NCI-H82 treated with DMSO at 0.1 percent for 48 hours (cell line): Measurements from ENCODE around the gene SH3BP2.

Experiments used
- DNase-seq: peaks from one replicate; lab custom pipeline; 2025; ENCODE audit not compliant: unreplicated experiment; lab: John Stamatoyannopoulos, UW

Gene SH3BP2

GRCh38 chr4:2802618-2803531, 10.0 kb downstream of the SH3BP2 start:
- no peak for DNase-seq

DNA sequence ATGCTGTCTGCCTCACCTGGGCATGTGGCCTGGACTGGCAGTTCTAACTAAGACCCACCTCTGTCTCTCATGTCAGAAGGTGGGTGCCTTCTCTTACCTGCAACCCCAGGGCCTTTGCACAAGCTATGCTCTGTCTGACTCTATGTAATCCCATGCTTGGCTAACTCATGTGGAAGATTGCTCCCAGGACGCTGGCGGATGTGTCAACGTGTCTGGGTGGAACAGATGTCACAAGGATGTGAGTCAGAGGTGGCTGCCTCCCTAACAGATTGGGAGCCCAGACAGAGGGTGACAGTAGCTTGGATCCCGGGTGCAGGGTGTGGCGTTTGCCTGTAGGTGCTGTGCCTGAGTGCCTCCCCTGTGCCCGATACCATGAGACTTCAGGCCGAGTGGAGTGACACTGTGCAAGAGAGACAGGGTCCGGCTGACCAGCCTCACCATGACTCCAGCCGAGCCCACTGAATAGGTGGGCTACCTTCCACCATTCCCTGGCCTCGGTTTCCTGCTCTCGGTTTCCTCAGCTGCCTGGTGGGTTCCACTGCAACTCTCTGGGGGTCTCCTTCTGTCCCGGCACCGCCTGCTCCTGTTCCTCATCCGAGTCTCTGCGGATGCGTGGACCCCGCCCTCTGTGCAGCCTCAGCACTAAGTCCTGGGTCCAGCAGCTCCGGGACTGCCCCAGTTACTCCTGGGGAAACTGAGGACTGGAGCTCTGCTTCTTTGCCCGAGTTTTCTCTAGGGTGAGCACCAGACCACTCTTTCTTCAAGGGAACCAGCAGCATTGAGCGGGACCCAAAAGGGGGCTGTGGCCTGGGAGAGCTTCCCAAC, 11.0 kb downstream of the SH3BP2 start:
- DNase-seq = no peak

GRCh38 chr4:2804449-2804972, 11.6 kb downstream of the SH3BP2 start:
- no peak for DNase-seq

- DNase-seq = no peak
Observed at GRCh38 chr4:2804973-2805501, 12.2 kb downstream of the SH3BP2 start.

GRCh38 chr4:2805712-2806389, 13.0 kb downstream of the SH3BP2 start:
- no peak for DNase-seq

- DNase-seq = no peak
Observed at GRCh38 chr4:2806390-2807355, 13.8 kb downstream of the SH3BP2 start.

DNA sequence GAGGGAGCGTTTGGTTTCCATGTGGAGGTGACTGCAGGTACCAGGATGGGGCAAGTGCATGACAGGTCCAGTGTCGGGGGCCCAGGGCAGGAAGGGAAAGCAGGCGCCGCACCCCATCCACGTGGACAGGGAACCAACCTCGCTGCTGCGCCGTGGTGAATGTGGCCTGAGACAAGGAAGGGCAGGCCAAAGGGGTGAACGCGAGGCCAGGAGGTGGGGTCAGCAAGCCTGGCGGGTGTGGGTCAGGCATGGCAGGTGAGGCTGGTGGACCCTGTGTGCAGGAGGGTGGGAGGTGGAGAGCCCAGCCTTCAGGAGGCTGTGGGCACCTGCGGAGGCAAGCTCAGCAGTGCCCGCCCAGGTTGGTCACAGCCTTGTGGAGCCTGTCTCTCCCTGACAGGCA, 14.7 kb downstream of the SH3BP2 start:
- no peak for DNase-seq

DNA sequence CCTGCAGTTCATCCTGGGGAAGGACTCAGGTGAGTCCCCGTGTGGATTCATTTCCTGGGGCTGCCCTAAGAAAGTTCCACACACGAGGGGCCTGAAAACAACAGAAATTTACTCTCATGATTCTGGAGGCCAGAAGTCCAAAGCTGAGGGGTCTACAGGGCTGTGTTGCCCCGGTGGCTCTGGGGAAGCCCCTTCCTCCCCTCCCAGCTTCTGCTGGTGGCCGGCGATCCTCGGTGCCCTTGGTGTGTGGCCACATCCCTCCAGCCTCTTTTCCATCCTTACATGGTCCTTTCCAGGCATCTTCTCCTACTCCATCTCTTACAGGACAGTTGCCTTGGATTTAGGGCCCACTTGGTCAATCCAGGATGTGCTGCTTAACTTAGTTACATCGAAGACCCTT, 15.1 kb downstream of the SH3BP2 start:
- DNase-seq = no peak

DNA sequence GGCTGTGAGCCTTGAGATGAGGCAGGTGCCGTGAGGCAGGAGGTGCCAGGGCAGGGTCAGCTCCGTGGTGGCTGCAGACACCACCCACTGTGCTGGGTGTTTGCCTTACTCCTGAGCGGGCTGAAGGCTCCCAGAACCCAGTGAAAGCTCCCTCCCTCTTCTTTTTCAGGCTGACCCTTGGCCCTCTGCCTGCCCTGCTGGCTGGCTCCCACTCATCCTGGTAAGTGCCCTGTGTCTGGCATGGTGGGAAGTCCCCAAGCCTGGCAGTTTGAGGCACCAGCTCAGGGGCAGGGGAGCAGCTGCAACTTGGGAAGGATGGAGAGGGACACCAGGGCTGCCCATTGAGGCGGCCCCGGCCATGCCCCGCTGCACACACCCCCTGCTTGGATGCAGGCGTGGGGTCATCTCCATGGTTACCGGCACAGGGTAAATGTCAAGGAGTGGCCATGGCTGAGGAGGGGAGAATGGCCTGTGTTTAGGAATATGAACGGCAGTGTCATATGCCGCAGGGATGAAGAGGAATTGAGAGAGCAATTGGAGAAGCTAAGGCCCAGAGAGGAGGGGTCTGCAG, 16.8 kb downstream of the SH3BP2 start:
- DNase-seq = no peak

- no peak for DNase-seq
Observed at GRCh38 chr4:2810388-2810787, 17.5 kb downstream of the SH3BP2 start.

DNA sequence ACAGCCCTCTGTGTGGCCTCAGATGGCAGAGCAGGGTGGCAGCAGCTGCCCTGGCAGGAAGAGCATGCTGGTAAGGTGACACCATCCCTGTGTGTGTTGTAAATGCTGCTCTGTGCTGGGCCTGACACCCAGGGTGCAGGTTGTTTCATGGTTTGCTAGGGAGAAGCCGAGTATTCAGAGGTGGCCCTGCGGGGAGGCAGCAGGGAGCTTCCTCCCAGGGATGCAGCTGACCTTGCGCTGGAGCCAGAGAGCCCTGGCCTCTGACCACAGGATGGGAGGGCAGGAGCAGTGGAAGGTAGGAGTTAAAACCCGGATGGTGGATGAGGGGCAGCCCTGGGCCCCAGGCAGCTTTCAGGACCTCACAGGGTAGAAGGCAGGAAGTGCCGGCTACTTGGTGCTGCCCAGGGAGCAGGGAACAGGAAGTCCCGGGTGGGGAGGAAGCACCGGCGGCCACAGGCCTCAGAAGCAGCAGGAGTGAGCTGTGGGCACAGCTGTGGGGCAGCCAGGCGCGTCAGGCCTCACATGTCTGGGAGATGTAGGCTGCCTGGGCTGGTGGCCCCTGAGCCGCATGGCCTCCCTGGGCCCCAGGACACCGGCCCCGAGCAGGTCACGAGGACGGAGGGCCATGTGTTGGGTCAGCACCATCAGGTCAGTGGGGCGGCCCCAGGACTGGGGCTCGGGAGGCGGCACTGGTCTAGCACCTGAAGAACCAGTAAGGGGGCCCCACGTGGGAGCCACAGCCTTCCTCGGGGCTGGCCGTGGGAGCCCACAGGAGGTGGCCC, 19.1 kb downstream of the SH3BP2 start:
- no peak for DNase-seq

DNA sequence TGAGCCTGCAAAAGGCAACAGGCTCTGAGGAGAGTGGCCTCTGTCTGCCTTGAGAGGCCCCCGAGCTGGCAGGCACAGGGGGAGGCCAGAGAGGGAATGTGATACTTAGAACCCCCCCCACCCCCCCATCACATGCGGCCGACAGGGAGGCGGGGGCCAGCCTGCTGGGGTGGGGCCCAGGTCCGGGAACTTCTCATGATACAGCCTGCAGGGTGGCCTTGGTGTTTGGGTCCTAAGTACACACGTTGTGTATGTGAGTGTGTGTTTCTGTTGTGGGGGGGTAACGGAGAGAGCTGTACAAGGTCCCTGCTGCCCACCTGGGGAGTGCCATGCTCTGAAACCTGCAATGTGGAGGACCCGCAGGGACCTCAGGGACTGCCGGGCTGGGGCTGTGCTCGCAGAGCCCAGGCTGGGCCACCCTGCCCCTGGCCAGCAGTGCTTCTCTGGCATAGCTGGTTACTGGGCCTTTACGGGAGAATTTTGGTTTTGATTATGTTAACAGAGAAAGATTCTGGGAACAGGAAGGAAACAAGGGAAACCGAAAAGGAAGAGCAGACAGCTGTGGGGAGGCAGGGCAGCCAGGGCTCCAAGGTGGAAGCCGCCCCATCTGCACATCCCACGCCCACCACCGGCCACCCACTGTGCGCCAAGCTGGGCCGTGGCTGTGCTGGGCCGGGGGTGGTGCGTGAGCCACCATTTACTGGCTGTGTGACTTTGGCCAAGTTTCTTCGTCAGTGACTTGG, 19.9 kb downstream of the SH3BP2 start:
- no peak for DNase-seq

GRCh38 chr4:2813446-2814405, 20.8 kb downstream of the SH3BP2 start:
- DNase-seq = no peak

- no peak for DNase-seq
Observed at GRCh38 chr4:2814627-2815270, 21.9 kb downstream of the SH3BP2 start.

DNA sequence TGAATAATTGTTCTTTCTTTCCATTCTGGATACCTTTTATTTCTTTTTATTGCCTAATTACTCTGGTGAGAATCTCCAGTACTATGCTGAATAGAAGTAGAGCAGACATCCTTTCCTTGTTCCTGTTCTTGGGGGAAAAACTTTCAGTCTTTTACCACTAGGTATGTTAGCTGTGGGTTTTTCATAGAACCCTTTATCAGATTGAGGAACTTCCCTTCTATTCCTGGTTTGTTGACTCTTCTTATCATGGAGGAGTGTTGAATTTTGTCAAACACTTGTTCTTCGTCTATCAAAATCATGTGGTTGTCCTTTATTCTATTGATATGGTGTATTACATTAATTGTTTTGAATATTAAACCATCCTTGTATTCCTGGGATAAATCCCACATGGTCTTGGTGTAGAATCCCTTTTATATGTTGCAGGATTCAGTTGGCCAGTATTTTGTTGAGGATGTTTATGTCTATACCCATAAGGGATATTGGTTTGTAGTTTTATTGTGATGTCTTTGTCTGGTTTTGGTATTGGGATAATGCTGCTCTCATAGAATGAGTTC, 23.6 kb downstream of the SH3BP2 start:
- DNase-seq = no peak

GRCh38 chr4:2817137-2817536, 24.3 kb downstream of the SH3BP2 start:
- DNase-seq = no peak
